ENCODE measurements around the gene EPO. TPM values are rescaled to one million over a fixed set of nuclear protein-coding genes. Genes with fewer than 3 reads are reported as not detected.

The EPO gene
- total RNA-seq, 1 experiment from 2014 or later = not detected

- H3K36me3 ChIP-seq (ENCODE audit: control insufficient read depth, insufficient read depth, low read length) = no peaks in the 10 kb centered on the region; the same call in 1 of the 2 replicates
- H3K9me3 ChIP-seq (ENCODE audit: control insufficient read depth, insufficient read depth, low read depth, low read length) = no peaks in the 10 kb centered on the region
- BruUV-seq (replicated peaks) = no TSS peak
- peak; percentile 13; the same call in 1 of the 2 replicates for ATAC-seq
- no peak overlapping the region for H3K4me3 ChIP-seq (ENCODE audit: low read depth in 2 of 2, low read length in 2 of 2)
- TF ChIP-seq POLR2AphosphoS5 (IDR thresholded peaks at IDR 0.05; ENCODE audit: low read depth, low read length) = no peak
- TF ChIP-seq SIN3A (IDR thresholded peaks at IDR 0.05; ENCODE audit: borderline replicate concordance, insufficient read depth, low read depth, low read length) = no peak
- TF ChIP-seq CTCF (IDR thresholded peaks at IDR 0.05) = no peak
- no peak for TF ChIP-seq REST (IDR thresholded peaks at IDR 0.05; ENCODE audit: insufficient read depth in 1 of 2, low read depth in 2 of 2, low read length in 1 of 2)
- TF ChIP-seq TCF7L2 (IDR thresholded peaks at IDR 0.05; ENCODE audit: low read depth, low read length) = no peak
- intact Hi-C loops (cut with micrococcal nuclease; ENCODE audit: unreplicated experiment) (loop anchor here (10.0 kb wide), 1 partner anchor 47 kb away; no protein-coding TSS in a partner anchor), in situ Hi-C loops (cut with HindIII; ENCODE audit: low pct_unique_long_range_greater_than_20kb, low sequenced_read_pairs) (no loop called here)
- DNase-seq (ENCODE audit: low read depth, low spot score) = no peak
- ChIA-PET CTCF (interaction anchor here (0.6 to 1.2 kb wide), 2 partner anchors 10 to 213 kb away, joined by 5 to 6 read pairs; no protein-coding TSS in a partner anchor), POLR2A (no interaction called here)
- no peak overlapping the region for H3K27ac ChIP-seq (ENCODE audit: low read length)
- H3K4me1 ChIP-seq (ENCODE audit: control insufficient read depth, insufficient read depth, low read length) = peaks cover 51% of the 10 kb centered on the region
- no peaks in the 10 kb centered on the region for H3K27me3 ChIP-seq (ENCODE audit: control insufficient read depth, insufficient read depth, low read length)
Measured at GRCh38 chr7:100682228-100682741, 38.0 kb upstream of the EPO start.

GRCh38 chr7:100682991-100683658 lies 37.1 kb upstream of the EPO start:
- intact Hi-C loops (cut with micrococcal nuclease; ENCODE audit: unreplicated experiment) = loop anchor here (10.0 kb wide), 1 partner anchor 48 kb away; no protein-coding TSS in a partner anchor
- POLR2A ChIA-PET = interaction anchor here (0.6 to 0.7 kb wide), 4 partner anchors 20 to 99 kb away, joined by 3 to 18 read pairs (median 4); no protein-coding TSS in a partner anchor
- in situ Hi-C loops (cut with HindIII; ENCODE audit: low pct_unique_long_range_greater_than_20kb, low sequenced_read_pairs) = no loop called here

More at GRCh38 chr7:100682991-100683658, 37.1 kb upstream of the EPO start:
- no peak overlapping the region for H3K27ac ChIP-seq (ENCODE audit: low read length)
- H3K36me3 ChIP-seq (ENCODE audit: control insufficient read depth, insufficient read depth, low read length) = no peaks in the 10 kb centered on the region
- no peaks in the 10 kb centered on the region for H3K9me3 ChIP-seq (ENCODE audit: control insufficient read depth, insufficient read depth, low read depth, low read length)
- no TSS peak for BruUV-seq (replicated peaks)
- DNase-seq (ENCODE audit: low read depth, low spot score) = no peak
- no peaks in the 10 kb centered on the region for H3K27me3 ChIP-seq (ENCODE audit: control insufficient read depth, insufficient read depth, low read length)
- CTCF ChIA-PET = interaction anchor here (0.6 kb wide), 1 partner anchor 214 kb away, joined by 6 read pairs; no protein-coding TSS in a partner anchor
- H3K4me1 ChIP-seq (ENCODE audit: control insufficient read depth, insufficient read depth, low read length) = peaks cover 43% of the 10 kb centered on the region
- no peak overlapping the region for H3K4me3 ChIP-seq (ENCODE audit: low read depth in 2 of 2, low read length in 2 of 2)
- no peak for TF ChIP-seq REST (IDR thresholded peaks at IDR 0.05; ENCODE audit: insufficient read depth in 1 of 2, low read depth in 2 of 2, low read length in 1 of 2)
- no peak for TF ChIP-seq POLR2AphosphoS5 (IDR thresholded peaks at IDR 0.05; ENCODE audit: low read depth, low read length)
- TF ChIP-seq CTCF (IDR thresholded peaks at IDR 0.05) = no peak
- TF ChIP-seq TCF7L2 (IDR thresholded peaks at IDR 0.05; ENCODE audit: low read depth, low read length) = no peak
- no peak for TF ChIP-seq SIN3A (IDR thresholded peaks at IDR 0.05; ENCODE audit: borderline replicate concordance, insufficient read depth, low read depth, low read length)
- ATAC-seq = no peak

Data from Panc1 (cell line).